Mesendoderm (in vitro differentiated cells): ENCODE measurements around the gene SIDT2.

Source experiments
- DNase-seq: peaks from one replicate; pipeline ENCODE4 v3.0.0; 2013
- H2AK5ac ChIP-seq: 2 replicates; pipeline ENCODE4 v1.6.1; 2013; ENCODE audit warnings: low read length, inconsistent platforms
- H2BK120ac ChIP-seq: 2 replicates; pipeline ENCODE4 v1.6.1; 2013; ENCODE audit warnings: low read depth, mild to moderate bottlenecking, low read length, moderate library complexity, mixed read lengths
- H2BK15ac ChIP-seq: replicated peaks from 2 replicates; pipeline ENCODE4 v1.6.1; 2013; ENCODE audit warnings: low read depth, mild to moderate bottlenecking, moderate library complexity
- H2BK5ac ChIP-seq: 2 replicates; pipeline ENCODE4 v1.6.1; 2013; ENCODE audit warnings: low read length, inconsistent platforms
- H3K18ac ChIP-seq: 2 replicates; pipeline ENCODE4 v1.6.1; 2013; ENCODE audit warnings: mild to moderate bottlenecking, low read length, mixed read lengths
- H3K23ac ChIP-seq: one replicate; pipeline ENCODE4 v1.6.1; 2013; ENCODE audit warnings: low read length
- H3K27ac ChIP-seq: 2 replicates; pipeline ENCODE4 v1.5.1; 2013; ENCODE audit warnings: low read depth, mild to moderate bottlenecking, inconsistent platforms, low read length, moderate library complexity
- H3K27me3 ChIP-seq: 2 replicates; pipeline ENCODE4 v1.6.1; 2013; ENCODE audit warnings: low read length, control low read depth, mild to moderate bottlenecking, inconsistent platforms; ENCODE audit not compliant: insufficient read depth, poor library complexity
- H3K36me3 ChIP-seq: 2 replicates; pipeline ENCODE4 v1.6.1; 2013; ENCODE audit warnings: low read length, inconsistent platforms; ENCODE audit not compliant: control insufficient read depth, insufficient read depth
- H3K4ac ChIP-seq: one replicate; pipeline ENCODE4 v1.6.1; 2013; ENCODE audit warnings: low read depth, mild to moderate bottlenecking, low read length, moderate library complexity
- H3K4me1 ChIP-seq: 2 replicates; pipeline ENCODE4 v1.6.1; 2013; ENCODE audit warnings: low read depth, low read length, inconsistent platforms; ENCODE audit not compliant: control insufficient read depth
- H3K4me2 ChIP-seq: 2 replicates; pipeline ENCODE4 v1.6.1; 2013; ENCODE audit warnings: low read length
- H3K4me3 ChIP-seq: 2 replicates; pipeline ENCODE4 v1.5.1; 2013; ENCODE audit warnings: mild to moderate bottlenecking, low read length
- H3K56ac ChIP-seq: one replicate; pipeline ENCODE4 v1.6.1; 2013; ENCODE audit warnings: low read length
- H3K79me1 ChIP-seq: 2 replicates; pipeline ENCODE4 v1.6.1; 2013; ENCODE audit warnings: low read length, inconsistent platforms
- H3K79me2 ChIP-seq: 2 replicates; pipeline ENCODE4 v1.6.1; 2013; ENCODE audit warnings: mild to moderate bottlenecking, low read length; ENCODE audit not compliant: control insufficient read depth, insufficient read depth
- H3K9ac ChIP-seq: 2 replicates; pipeline ENCODE4 v1.6.1; 2013; ENCODE audit warnings: low read length, inconsistent platforms
- H4K5ac ChIP-seq: one replicate; pipeline ENCODE4 v1.6.1; 2013; ENCODE audit warnings: low read length
- H4K8ac ChIP-seq: one replicate; pipeline ENCODE4 v1.6.1; 2013; ENCODE audit warnings: low read depth, mild to moderate bottlenecking, control low read depth, low read length, moderate library complexity
- WGBS: extraction: QIAGEN DNeasy Blood & Tissue Kit; methylation state at CpG from one replicate; pipeline ENCODE4 v1.1.7; 2013; ENCODE audit warnings: low lambda C conversion rate, missing lambda C conversion rate; ENCODE audit not compliant: insufficient coverage; ENCODE audit errors: extremely low coverage; 5-methylcytosine and 5-hydroxymethylcytosine counted together

Gene SIDT2

GRCh38 chr11:117200813-117201657, 22.5 kb downstream of the SIDT2 start:
- Histone ChIP-seq H3K4me3 (peak overlapping the region; percentile 32), H4K8ac (no peak overlapping the region), H3K18ac (peak overlapping the region; percentile 13), H3K4me2 (peak overlapping the region; percentile 49), H3K79me2 (peaks cover 45% of the 10 kb centered on the region), H4K5ac (no peak overlapping the region), H3K4me1 (peaks cover 14% of the 10 kb centered on the region), H2BK15ac (no peak overlapping the region), H3K56ac (peak overlapping the region; percentile 78), H3K79me1 (peaks cover 3% of the 10 kb centered on the region), H2AK5ac (no peak overlapping the region), H3K4ac (no peak overlapping the region), H3K23ac (no peak overlapping the region), H3K36me3 (peaks cover 2% of the 10 kb centered on the region), H3K27me3 (no peaks in the 10 kb centered on the region), H3K9ac (peak overlapping the region; percentile 63), H3K27ac (no peak overlapping the region), H2BK5ac (no peak overlapping the region), H2BK120ac (no peak overlapping the region)
- DNase-seq, result peak; percentile 41
- no CpG with 5 or more reads among the region's 12 CpGs for WGBS

GRCh38 chr11:117201658-117202305, 23.2 kb downstream of the SIDT2 start:
- Histone ChIP-seq H3K18ac (no peak overlapping the region), H3K27me3 (no peaks in the 10 kb centered on the region), H3K4me2 (no peak overlapping the region), H3K56ac (peak overlapping the region; percentile 78), H4K8ac (no peak overlapping the region), H4K5ac (no peak overlapping the region), H2BK5ac (no peak overlapping the region), H3K27ac (no peak overlapping the region), H2BK120ac (no peak overlapping the region), H3K9ac (peak overlapping the region; percentile 63), H3K36me3 (peaks cover 2% of the 10 kb centered on the region), H3K79me2 (peaks cover 45% of the 10 kb centered on the region), H3K4me1 (peaks cover 14% of the 10 kb centered on the region), H3K23ac (no peak overlapping the region), H2BK15ac (no peak overlapping the region), H3K4ac (no peak overlapping the region), H2AK5ac (no peak overlapping the region), H3K79me1 (peaks cover 3% of the 10 kb centered on the region), H3K4me3 (no peak overlapping the region)
- DNase-seq, result peak; percentile 31
- no CpG with 5 or more reads among the region's 14 CpGs for WGBS

- Histone ChIP-seq H3K79me2 (peaks cover 45% of the 10 kb centered on the region), H3K36me3 (peaks cover 2% of the 10 kb centered on the region), H3K27me3 (no peaks in the 10 kb centered on the region), H3K4me3 (no peak overlapping the region), H4K5ac (no peak overlapping the region), H3K79me1 (peaks cover 3% of the 10 kb centered on the region), H2BK15ac (no peak overlapping the region), H2BK120ac (no peak overlapping the region), H3K18ac (no peak overlapping the region), H2BK5ac (no peak overlapping the region), H3K4me1 (peaks cover 12% of the 10 kb centered on the region), H3K4ac (no peak overlapping the region), H3K23ac (no peak overlapping the region), H4K8ac (no peak overlapping the region), H3K4me2 (no peak overlapping the region), H3K9ac (peak overlapping the region; percentile 44), H3K56ac (peak overlapping the region; percentile 25), H2AK5ac (no peak overlapping the region), H3K27ac (no peak overlapping the region)
- peak; percentile 14 for DNase-seq
- no CpG with 5 or more reads among the region's 7 CpGs for WGBS
Observed at GRCh38 chr11:117202386-117203068, 24.0 kb downstream of the SIDT2 start.

- no peak for DNase-seq
- Histone ChIP-seq H3K18ac (no peak overlapping the region), H4K8ac (no peak overlapping the region), H2BK5ac (no peak overlapping the region), H3K56ac (no peak overlapping the region), H2BK15ac (no peak overlapping the region), H3K4me1 (peaks cover 10% of the 10 kb centered on the region), H3K79me2 (peaks cover 45% of the 10 kb centered on the region), H4K5ac (no peak overlapping the region), H3K4ac (no peak overlapping the region), H2BK120ac (no peak overlapping the region), H3K27me3 (no peaks in the 10 kb centered on the region), H2AK5ac (no peak overlapping the region), H3K4me3 (no peak overlapping the region), H3K27ac (no peak overlapping the region), H3K36me3 (peaks cover 2% of the 10 kb centered on the region), H3K23ac (no peak overlapping the region), H3K79me1 (peaks cover 3% of the 10 kb centered on the region), H3K9ac (no peak overlapping the region), H3K4me2 (no peak overlapping the region)
- WGBS, result no CpG with 5 or more reads among the region's 10 CpGs
Observed at GRCh38 chr11:117203069-117203407, 24.5 kb downstream of the SIDT2 start.

- Histone ChIP-seq H3K79me1 (peaks cover 2% of the 10 kb centered on the region), H2AK5ac (no peak overlapping the region), H3K4me1 (peaks cover 5% of the 10 kb centered on the region), H3K79me2 (peaks cover 41% of the 10 kb centered on the region), H3K9ac (no peak overlapping the region), H3K36me3 (peaks cover 2% of the 10 kb centered on the region), H2BK120ac (no peak overlapping the region), H3K56ac (no peak overlapping the region), H4K5ac (no peak overlapping the region), H4K8ac (no peak overlapping the region), H3K27ac (no peak overlapping the region), H3K4me2 (no peak overlapping the region), H2BK5ac (no peak overlapping the region), H3K27me3 (no peaks in the 10 kb centered on the region), H3K23ac (no peak overlapping the region), H2BK15ac (no peak overlapping the region), H3K4ac (no peak overlapping the region), H3K18ac (no peak overlapping the region), H3K4me3 (no peak overlapping the region)
- WGBS, result 100% methylated on average over 1 of the region's 17 CpGs
- peak; percentile 48 for DNase-seq
Observed at GRCh38 chr11:117204283-117205080, 25.9 kb downstream of the SIDT2 start.
